Eye (tissue), 1 donor: ENCODE results near the gene FGF8.
A peak's percentile ranks its signal among the peaks of the same experiment; 100 is the strongest.

ENCODE experiments used
- DNase-seq: peaks from one replicate; pipeline ENCODE4 v3.0.0-alpha.2; 2015

The FGF8 gene

DNA sequence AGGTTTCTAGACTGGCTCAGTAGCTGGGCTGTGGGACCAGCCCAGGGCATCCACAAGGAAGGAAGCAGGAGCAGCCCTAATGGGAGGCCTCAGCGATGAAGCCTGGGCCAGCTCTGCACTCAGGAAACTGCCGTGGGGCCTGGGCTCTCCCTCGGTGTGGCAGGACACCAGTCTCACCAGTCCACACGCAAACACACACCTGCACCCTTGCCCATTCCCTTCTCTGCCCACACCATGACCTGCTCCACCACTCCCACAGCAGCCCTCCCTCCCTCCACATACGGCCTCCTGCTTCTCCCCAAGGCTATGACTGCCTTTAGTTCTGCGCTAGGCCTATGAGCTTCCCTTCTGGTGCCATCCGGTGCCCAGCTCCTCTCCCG, 7.1 kb downstream of the FGF8 start:
- no peak for DNase-seq

GRCh38 chr10:101767966-101768790, 7.7 kb downstream of the FGF8 start:
- no peak for DNase-seq

DNA sequence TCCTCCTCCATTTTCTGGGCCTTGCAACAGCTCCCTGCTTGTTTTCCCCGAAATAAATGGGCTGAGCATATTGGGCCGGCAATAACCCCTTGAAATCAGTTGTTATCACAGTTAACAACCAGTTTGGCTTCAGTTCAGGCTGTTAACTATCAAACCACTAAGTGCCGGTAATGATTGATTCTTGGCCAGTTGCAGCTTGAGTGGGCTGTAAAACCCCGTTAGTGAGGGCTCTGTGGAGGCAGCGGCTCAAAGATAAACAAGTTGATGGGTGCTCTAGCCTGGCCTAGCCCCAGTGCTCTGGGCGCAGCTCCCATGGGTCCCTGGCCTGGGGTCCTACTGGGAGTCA, 8.3 kb downstream of the FGF8 start:
- DNase-seq: no peak

GRCh38 chr10:101766753-101767599, 8.9 kb downstream of the FGF8 start:
- no peak for DNase-seq

- DNase-seq: no peak
Measured at GRCh38 chr10:101766306-101766705, 9.6 kb downstream of the FGF8 start.

- no peak for DNase-seq
Measured at GRCh38 chr10:101763141-101763846, 12.6 kb downstream of the FGF8 start.

- DNase-seq: no peak
Measured at GRCh38 chr10:101762736-101763135, 13.2 kb downstream of the FGF8 start.

DNA sequence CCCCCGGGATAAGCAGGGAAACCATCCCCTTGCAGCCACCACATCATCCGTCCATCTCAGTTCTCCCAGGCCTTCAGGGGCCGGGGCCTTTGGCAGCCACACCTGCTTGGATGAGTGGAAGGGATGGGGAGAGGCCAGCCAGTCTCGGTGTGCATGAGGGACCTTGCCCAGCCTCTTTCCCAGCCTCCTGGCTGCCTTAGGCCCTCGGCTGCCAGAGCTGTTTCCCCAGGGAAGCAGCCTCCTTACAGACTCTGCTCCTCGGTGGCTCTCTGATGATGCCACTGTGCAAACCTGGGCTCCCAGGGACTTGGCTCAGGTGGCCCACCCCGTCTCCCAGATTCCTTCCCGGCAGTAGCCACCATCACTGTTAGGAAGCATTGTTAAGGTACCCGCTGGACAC, 14.7 kb downstream of the FGF8 start:
- DNase-seq: no peak

DNA sequence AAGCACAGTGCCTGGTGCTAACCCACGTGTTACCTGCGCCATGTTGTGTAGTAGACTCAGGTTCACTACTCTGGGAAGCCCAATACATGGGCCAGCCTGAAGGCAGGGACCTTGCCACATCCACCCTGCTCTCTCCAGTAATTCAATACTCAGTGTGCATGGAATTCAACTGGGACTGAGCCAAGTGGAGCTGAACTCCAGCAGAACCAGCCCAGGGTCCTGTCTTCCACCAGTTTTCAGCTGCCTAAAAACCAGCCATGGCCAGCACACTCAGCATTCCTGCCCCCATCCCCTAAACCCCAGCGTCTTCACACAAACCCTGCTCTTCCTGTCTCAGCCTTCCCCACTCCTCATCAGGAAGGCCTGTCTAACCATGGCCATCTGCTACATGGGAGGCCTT, 15.4 kb downstream of the FGF8 start:
- no peak for DNase-seq

DNA sequence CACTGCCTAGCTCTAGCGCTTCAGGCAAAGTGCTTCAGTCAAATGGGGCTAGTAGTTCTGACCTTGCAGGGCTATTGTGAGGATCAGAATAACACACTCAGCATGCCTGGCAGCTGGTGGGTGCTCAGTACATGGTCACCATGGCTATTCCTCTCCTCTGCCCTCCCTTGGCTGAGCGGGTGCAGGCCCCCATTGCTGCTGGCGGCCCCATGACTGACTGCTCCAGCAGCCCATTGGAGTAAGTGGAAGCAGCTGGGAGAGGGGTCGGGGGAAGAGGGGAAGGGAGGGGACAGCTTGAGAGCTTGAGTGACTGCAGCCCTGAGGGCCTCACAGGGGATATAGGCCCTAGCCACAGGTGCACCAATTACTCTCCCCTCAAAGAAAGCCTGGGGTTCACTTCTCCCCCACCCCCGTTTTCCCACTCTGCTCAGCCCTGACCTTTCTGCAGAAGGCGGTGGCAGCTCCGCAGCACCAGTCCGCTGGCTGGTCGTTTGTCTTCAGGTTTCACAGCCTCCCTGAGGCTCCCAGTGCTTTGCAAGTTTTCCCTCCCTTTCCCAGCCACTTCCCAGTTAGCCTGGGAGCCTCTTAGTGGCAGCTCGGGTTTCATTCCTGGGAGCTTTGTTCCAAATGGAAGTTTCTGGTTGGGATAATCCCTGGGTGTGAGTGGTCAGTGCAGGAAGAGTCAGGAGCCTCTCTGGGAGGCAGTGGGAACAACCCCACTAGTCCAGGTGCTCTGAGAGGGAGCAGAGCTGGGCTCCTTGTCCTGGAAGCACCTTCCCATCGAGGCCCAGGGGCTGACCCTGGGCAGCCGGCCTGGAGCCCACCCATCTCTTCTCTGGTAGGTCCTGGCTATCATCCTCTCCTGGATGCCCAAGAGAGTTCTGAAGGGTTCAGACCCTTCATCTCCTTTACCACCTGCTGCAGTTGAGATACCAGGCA, 16.3 kb downstream of the FGF8 start:
- DNase-seq: peak; percentile 65

GRCh38 chr10:101758858-101759257, 17.1 kb downstream of the FGF8 start:
- DNase-seq: no peak

DNA sequence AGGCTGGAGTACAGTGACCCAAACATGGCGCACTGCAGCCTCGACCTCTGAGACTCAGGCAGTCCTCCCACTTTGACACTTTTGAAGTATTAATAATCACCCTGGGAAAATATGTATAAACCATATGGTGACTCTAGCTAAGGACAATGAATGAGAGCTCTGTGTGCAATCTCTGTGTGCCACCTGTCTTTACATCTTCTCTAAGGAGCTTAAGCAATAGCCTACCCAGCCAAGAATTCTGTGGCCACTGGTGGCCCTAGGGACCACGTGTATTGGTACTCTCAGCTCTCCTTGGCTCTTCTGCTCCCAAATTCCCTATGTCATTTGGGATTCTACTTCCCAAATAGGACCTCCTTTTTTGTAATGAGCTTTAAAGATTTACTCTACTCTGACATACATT, 23.7 kb downstream of the FGF8 start:
- no peak for DNase-seq

DNA sequence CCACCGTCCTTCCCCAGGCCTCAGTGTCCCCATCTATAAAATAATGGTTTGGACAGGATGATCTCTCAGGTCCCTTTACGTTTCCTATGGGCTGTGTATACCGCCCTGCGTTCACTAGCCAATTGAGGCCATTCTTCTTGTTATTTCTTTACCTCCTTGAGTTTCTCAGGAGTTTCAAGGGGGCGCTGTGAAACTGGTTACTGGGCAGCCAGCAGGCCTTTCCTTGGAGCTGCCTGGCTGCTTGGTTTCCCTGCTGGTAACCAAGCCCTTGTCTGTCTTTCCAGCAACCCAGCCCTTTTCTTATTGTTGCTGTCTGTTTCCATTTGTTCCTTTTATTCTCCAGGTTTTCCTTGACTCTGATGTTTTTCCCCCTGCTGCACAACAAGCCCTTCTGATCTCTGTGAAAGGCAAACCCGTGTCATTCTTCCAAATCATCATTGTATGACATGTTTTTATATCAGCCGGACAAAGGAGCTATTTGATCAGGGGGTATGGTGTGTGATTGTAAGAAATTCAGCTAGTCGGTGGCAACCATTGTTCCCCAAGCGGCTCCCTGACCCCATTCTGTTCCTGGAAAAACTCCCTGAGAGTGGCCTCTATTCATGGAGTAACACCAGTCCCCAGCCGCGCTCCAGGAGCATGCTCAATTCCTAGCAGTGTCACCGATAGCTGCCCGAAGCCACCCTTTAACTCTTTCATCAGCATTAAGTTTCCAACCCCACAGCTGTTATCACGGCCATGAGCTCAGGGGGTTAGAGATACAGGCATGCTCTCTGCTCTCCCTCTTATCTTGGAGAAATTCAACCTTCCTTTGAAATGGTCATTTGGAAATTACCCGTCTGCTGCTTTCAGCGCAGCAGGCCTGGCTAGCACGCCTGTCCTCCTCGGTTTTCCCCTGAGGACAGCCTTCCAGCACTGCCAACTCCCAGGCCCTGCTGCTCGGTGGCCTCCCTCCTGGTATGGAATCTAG, 26.6 kb downstream of the FGF8 start:
- peak; percentile 65 for DNase-seq

GRCh38 chr10:101748496-101748895, 27.4 kb downstream of the FGF8 start:
- no peak for DNase-seq

GRCh38 chr10:101745074-101745696, 30.7 kb downstream of the FGF8 start:
- DNase-seq: no peak

- DNase-seq: no peak
Measured at GRCh38 chr10:101744267-101744666, 31.6 kb downstream of the FGF8 start.

DNA sequence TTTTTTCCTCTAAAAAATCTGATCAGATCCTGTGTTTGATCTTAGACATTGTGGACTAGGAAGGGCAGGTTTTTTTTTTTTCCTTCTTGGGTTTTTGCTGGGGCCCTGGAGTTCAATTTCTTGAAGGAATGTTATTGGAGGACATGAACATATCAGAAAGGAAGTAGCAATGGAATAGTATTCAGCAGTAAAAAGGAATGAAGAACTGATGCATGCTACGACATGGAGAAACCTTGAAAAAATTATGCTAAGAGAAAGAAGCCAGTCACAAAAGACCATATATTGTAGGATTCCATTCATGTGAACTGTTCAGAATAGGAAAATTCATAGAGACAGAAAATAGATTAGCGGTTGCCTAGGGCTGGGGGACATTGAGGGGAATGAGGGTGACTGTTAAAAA, 34.0 kb downstream of the FGF8 start:
- DNase-seq: no peak

- no peak for DNase-seq
Measured at GRCh38 chr10:101736666-101737065, 39.2 kb downstream of the FGF8 start.

- DNase-seq: no peak
Measured at GRCh38 chr10:101732096-101732495, 43.8 kb downstream of the FGF8 start.

- no peak for DNase-seq
Measured at GRCh38 chr10:101726115-101726387, 49.9 kb downstream of the FGF8 start.
